ENCODE results near the gene OTUB2.

DNA sequence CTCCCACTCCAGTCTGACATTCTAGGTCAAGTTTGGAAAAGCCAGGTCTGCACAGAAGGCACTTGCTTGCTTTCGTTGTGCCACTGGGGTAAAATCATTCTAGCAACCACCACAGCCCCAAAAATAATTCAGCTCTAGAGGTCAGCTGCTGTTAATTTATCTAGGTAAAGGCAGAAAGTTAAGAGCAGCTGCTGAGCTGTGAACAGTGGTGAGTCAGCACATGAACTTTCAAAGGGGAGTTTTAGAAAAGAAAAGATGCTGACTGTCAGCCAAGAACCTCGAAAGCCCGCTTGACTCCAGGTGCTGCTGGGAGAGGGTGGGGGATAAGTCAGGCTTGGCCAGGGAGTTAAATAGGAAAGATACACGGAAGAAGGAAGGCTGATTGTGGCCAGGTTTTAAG, 16.4 kb upstream of the OTUB2 start:
- TF ChIP-seq, protein P1, sequence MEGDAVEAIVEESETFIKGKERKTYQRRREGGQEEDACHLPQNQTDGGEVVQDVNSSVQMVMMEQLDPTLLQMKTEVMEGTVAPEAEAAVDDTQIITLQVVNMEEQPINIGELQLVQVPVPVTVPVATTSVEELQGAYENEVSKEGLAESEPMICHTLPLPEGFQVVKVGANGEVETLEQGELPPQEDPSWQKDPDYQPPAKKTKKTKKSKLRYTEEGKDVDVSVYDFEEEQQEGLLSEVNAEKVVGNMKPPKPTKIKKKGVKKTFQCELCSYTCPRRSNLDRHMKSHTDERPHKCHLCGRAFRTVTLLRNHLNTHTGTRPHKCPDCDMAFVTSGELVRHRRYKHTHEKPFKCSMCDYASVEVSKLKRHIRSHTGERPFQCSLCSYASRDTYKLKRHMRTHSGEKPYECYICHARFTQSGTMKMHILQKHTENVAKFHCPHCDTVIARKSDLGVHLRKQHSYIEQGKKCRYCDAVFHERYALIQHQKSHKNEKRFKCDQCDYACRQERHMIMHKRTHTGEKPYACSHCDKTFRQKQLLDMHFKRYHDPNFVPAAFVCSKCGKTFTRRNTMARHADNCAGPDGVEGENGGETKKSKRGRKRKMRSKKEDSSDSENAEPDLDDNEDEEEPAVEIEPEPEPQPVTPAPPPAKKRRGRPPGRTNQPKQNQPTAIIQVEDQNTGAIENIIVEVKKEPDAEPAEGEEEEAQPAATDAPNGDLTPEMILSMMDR (IDR thresholded peaks at IDR 0.05; ENCODE audit: low read length): no peak
- no peak for TF ChIP-seq EZH2 (IDR thresholded peaks at IDR 0.05; ENCODE audit: borderline replicate concordance, low read length)
